Measurements from ENCODE around the gene SHB.

- TF ChIP-seq BHLHE40 (IDR thresholded peaks at IDR 0.05; ENCODE audit: borderline replicate concordance) (no peak), ZNF384 (IDR thresholded peaks at IDR 0.05) (no peak), TARDBP (IDR thresholded peaks at IDR 0.05) (no peak), SP1 (IDR thresholded peaks at IDR 0.05) (no peak), FOXA1 (IDR thresholded peaks at IDR 0.05) (no peak), FOXM1 (IDR thresholded peaks at IDR 0.05; ENCODE audit: borderline replicate concordance) (no peak), NFRKB (IDR thresholded peaks at IDR 0.05) (no peak)
These were observed 48.6 kb upstream of the SHB start for GRCh38 chr9:38117651-38118050.
